H9 (cell line): ENCODE data around the gene SLC25A42. TPM values are rescaled to one million over a fixed set of nuclear protein-coding genes. Genes with fewer than 3 reads are reported as not detected.
A peak's percentile ranks its signal among the peaks of the same experiment; 100 is the strongest.

ENCODE experiments used
- DNase-seq: peaks from one replicate; pipeline ENCODE4 v3.0.0-alpha.2; 2017
- H2AFZ ChIP-seq: one replicate; pipeline ENCODE4 v1.6.1; 2013; ENCODE audit warnings: mild to moderate bottlenecking, low read length, control low read depth, moderate library complexity
- H2AK5ac ChIP-seq: 2 replicates; pipeline ENCODE4 v1.6.1; 2013; ENCODE audit warnings: low read length, control low read depth, mixed read lengths; ENCODE audit not compliant: insufficient read length
- H2BK120ac ChIP-seq: one replicate; pipeline ENCODE4 v1.6.1; 2013; ENCODE audit warnings: low read depth, mild to moderate bottlenecking, low read length, control low read depth, inconsistent platforms; ENCODE audit not compliant: poor library complexity, severe bottlenecking
- H2BK12ac ChIP-seq: 2 replicates; pipeline ENCODE4 v1.6.1; 2013; ENCODE audit warnings: low read length, control low read depth, mixed read lengths, low read depth; ENCODE audit not compliant: insufficient read length
- H2BK15ac ChIP-seq: 2 replicates; pipeline ENCODE4 v1.6.1; 2013; ENCODE audit warnings: low read depth, low read length, control low read depth
- H2BK20ac ChIP-seq: one replicate; pipeline ENCODE4 v1.6.1; 2013; ENCODE audit warnings: low read depth, mild to moderate bottlenecking, low read length, control low read depth, inconsistent platforms; ENCODE audit not compliant: poor library complexity, severe bottlenecking
- H2BK5ac ChIP-seq: 2 replicates; pipeline ENCODE4 v1.6.1; 2013; ENCODE audit warnings: low read length, control low read depth, mixed read lengths; ENCODE audit not compliant: insufficient read length
- H3K14ac ChIP-seq: 2 replicates; pipeline ENCODE4 v1.6.1; 2013; ENCODE audit warnings: low read length, control low read depth; ENCODE audit not compliant: insufficient read depth
- H3K18ac ChIP-seq: 2 replicates; pipeline ENCODE4 v1.6.1; 2013; ENCODE audit warnings: low read depth, mild to moderate bottlenecking, mixed read lengths, low read length, control low read depth; ENCODE audit not compliant: insufficient read length
- H3K23ac ChIP-seq: 2 replicates; pipeline ENCODE4 v1.6.1; 2013; ENCODE audit warnings: low read length, control low read depth, mixed read lengths, low read depth; ENCODE audit not compliant: insufficient read length
- H3K23me2 ChIP-seq: 2 replicates; pipeline ENCODE4 v1.6.1; 2013; ENCODE audit warnings: low read depth, mild to moderate bottlenecking, mixed read lengths, low read length, control low read depth; ENCODE audit not compliant: insufficient read length, poor library complexity, severe bottlenecking
- H3K27ac ChIP-seq: 2 replicates; pipeline ENCODE4 v1.5.1; 2013; ENCODE audit warnings: low read length, control low read depth, mixed read lengths, low read depth; ENCODE audit not compliant: insufficient read length
- H3K27me3 ChIP-seq: 2 replicates; pipeline ENCODE4 v1.6.1; 2013; ENCODE audit warnings: low read length, control low read depth, inconsistent platforms; ENCODE audit not compliant: insufficient read depth
- H3K4ac ChIP-seq: 2 replicates; pipeline ENCODE4 v1.6.1; 2013; ENCODE audit warnings: low read depth, mild to moderate bottlenecking, control low read depth, inconsistent platforms, low read length, moderate library complexity
- H3K4me1 ChIP-seq: 2 replicates; pipeline ENCODE4 v1.6.1; 2013; ENCODE audit warnings: low read length, control low read depth, inconsistent platforms; ENCODE audit not compliant: insufficient read depth
- H3K4me2 ChIP-seq: 2 replicates; pipeline ENCODE4 v1.6.1; 2013; ENCODE audit warnings: low read length, control low read depth, mixed read lengths; ENCODE audit not compliant: insufficient read length, insufficient read depth
- H3K56ac ChIP-seq: 2 replicates; pipeline ENCODE4 v1.6.1; 2013; ENCODE audit warnings: low read depth, mild to moderate bottlenecking, mixed read lengths, low read length, control low read depth; ENCODE audit not compliant: insufficient read length
- H3K79me1 ChIP-seq: 2 replicates; pipeline ENCODE4 v1.6.1; 2013; ENCODE audit warnings: low read depth, mild to moderate bottlenecking, moderate library complexity, low read length, control low read depth, inconsistent platforms; ENCODE audit not compliant: insufficient read depth, poor library complexity, severe bottlenecking
- H3K79me2 ChIP-seq: 2 replicates; pipeline ENCODE4 v1.6.1; 2013; ENCODE audit warnings: low read length, control low read depth, inconsistent platforms; ENCODE audit not compliant: insufficient read depth
- H3K9ac ChIP-seq: 2 replicates; pipeline ENCODE4 v1.6.1; 2013; ENCODE audit warnings: low read length, control low read depth, mixed read lengths; ENCODE audit not compliant: insufficient read length; ENCODE audit errors: extremely low read depth
- H3K9me3 ChIP-seq: one replicate; pipeline ENCODE4 v1.6.1; 2013; ENCODE audit warnings: low read depth, low read length, inconsistent platforms; ENCODE audit not compliant: control insufficient read depth
- H3T11ph ChIP-seq: one replicate; pipeline ENCODE4 v1.6.1; 2013; ENCODE audit warnings: mild to moderate bottlenecking, low read length, control low read depth, inconsistent platforms
- H4K20me1 ChIP-seq: one replicate; pipeline ENCODE4 v1.6.1; 2013; ENCODE audit not compliant: control insufficient read depth, insufficient read length, insufficient read depth
- H4K5ac ChIP-seq: 2 replicates; pipeline ENCODE4 v1.6.1; 2013; ENCODE audit warnings: low read depth, mild to moderate bottlenecking, mixed read lengths, low read length, control low read depth; ENCODE audit not compliant: insufficient read length
- H4K8ac ChIP-seq: replicated peaks from 2 replicates; pipeline ENCODE4 v1.6.1; 2013; ENCODE audit warnings: low read length, control low read depth, mixed read lengths, low read depth; ENCODE audit not compliant: insufficient read length
- H4K91ac ChIP-seq: 2 replicates; pipeline ENCODE4 v1.6.1; 2013; ENCODE audit warnings: low read depth, mild to moderate bottlenecking, moderate library complexity, mixed read lengths, low read length, control low read depth; ENCODE audit not compliant: insufficient read length
- H3K27ac Mint-ChIP-seq, 3 experiments: 2 replicates in 2 of 3; 3 replicates in 1 of 3; pipeline ENCODE4 v1.8.0; 2020 to 2021; ENCODE audit warnings: mixed read lengths in 3 of 3, mild to moderate bottlenecking in 1 of 3, moderate library complexity in 1 of 3
- H3K27me3 Mint-ChIP-seq: 2 replicates; pipeline ENCODE4 v1.8.0; 2021; ENCODE audit warnings: low read depth, mild to moderate bottlenecking, moderate library complexity, mixed read lengths
- H3K36me3 Mint-ChIP-seq, 3 experiments: 2 replicates in 2 of 3; 3 replicates in 1 of 3; pipeline ENCODE4 v1.8.0; 2020 to 2021; ENCODE audit warnings: low read depth in 3 of 3, mixed read lengths in 3 of 3; ENCODE audit not compliant: insufficient read depth in 1 of 3
- H3K4me1 Mint-ChIP-seq, 2 experiments: 2 replicates each; pipeline ENCODE4 v1.8.0; 2020; ENCODE audit warnings: mixed read lengths in 2 of 2
- H3K4me3 Mint-ChIP-seq, 2 experiments: 2 replicates in 1 of 2; 3 replicates in 1 of 2; pipeline ENCODE4 v1.8.0; 2020 to 2021; ENCODE audit warnings: mild to moderate bottlenecking in 2 of 2, mixed read lengths in 2 of 2, moderate library complexity in 1 of 2
- H3K9me3 Mint-ChIP-seq, 2 experiments: 2 replicates in 1 of 2; 3 replicates in 1 of 2; pipeline ENCODE4 v1.8.0; 2020; ENCODE audit warnings: mild to moderate bottlenecking in 2 of 2, mixed read lengths in 2 of 2, moderate library complexity in 1 of 2
- CTCF ChIP-seq: fragments of 200-600 bp; sonication (generic); conservative IDR thresholded peaks from 3 replicates; pipeline ENCODE4 v1.8.0; 2021; ENCODE audit warnings: antibody characterized with exemption, mild to moderate bottlenecking
- WGBS: extraction: QIAGEN DNeasy Blood & Tissue Kit; methylation state at CpG from one replicate; pipeline ENCODE4 v1.1.7; 2013; ENCODE audit warnings: missing lambda C conversion rate, low lambda C conversion rate, mixed read lengths; ENCODE audit not compliant: insufficient read length; ENCODE audit errors: extremely low coverage; 5-methylcytosine and 5-hydroxymethylcytosine counted together
- total RNA-seq: library from RNA; stranded (reverse); gene quantifications from 2 replicates; pipeline ENCODE4 v1.2.1, GENCODE V29; 2021

SLC25A42 gene
- total RNA-seq, 1 experiment from 2014 or later = 3.6 TPM

GRCh38 chr19:19139876-19140229 lies 76.1 kb downstream of the SLC25A42 start:
- Histone ChIP-seq H2BK5ac (no peak overlapping the region), H2AK5ac (no peak overlapping the region), H4K5ac (no peak overlapping the region), H3K79me1 (no peaks in the 10 kb centered on the region), H3K14ac (no peak overlapping the region), H3K79me2 (no peaks in the 10 kb centered on the region), H3K4me2 (no peak overlapping the region), H3K23ac (no peak overlapping the region), H2BK20ac (no peak overlapping the region), H3K4ac (no peak overlapping the region), H3K9ac (no peak overlapping the region), H3K4me1 (no peaks in the 10 kb centered on the region), H4K20me1 (peaks cover 2% of the 10 kb centered on the region), H2BK120ac (no peak overlapping the region), H4K8ac (no peak overlapping the region), H3K9me3 (no peaks in the 10 kb centered on the region), H3K27me3 (no peaks in the 10 kb centered on the region; the same call in 1 of the 2 replicates), H3K23me2 (peaks cover 11% of the 10 kb centered on the region), H2AFZ (no peak overlapping the region), H3T11ph (no peak overlapping the region), H3K27ac (no peak overlapping the region), H4K91ac (no peak overlapping the region), H3K56ac (no peak overlapping the region), H2BK15ac (no peak overlapping the region), H3K18ac (no peak overlapping the region), H2BK12ac (no peak overlapping the region)
- Mint-ChIP-seq H3K27me3 (peaks cover 46% of the 10 kb centered on the region), H3K4me1 (peaks cover 14 to 15% of the 10 kb centered on the region in 2 experiments), H3K4me3 (no peak overlapping the region; a peak in 1 of 5 replicates), H3K27ac (no peak overlapping the region), H3K9me3 (peaks cover 0 to 2% of the 10 kb centered on the region in 2 experiments; a peak in 3 of 5 replicates), H3K36me3 (no peaks in the 10 kb centered on the region; a peak in 1 of 7 replicates)
- no peak for DNase-seq
- 0 out of 3 replicates have a peak, but pooled peaks have one; percentile 7 for TF ChIP-seq CTCF
- WGBS = no CpG with 5 or more reads among the region's 5 CpGs
